ENCODE data around the gene MAS1L. TPM values are rescaled to one million over a fixed set of nuclear protein-coding genes. Genes with fewer than 3 reads are reported as not detected.

MAS1L gene
- total RNA-seq, 1 experiment from 2014 or later, result not detected

DNA sequence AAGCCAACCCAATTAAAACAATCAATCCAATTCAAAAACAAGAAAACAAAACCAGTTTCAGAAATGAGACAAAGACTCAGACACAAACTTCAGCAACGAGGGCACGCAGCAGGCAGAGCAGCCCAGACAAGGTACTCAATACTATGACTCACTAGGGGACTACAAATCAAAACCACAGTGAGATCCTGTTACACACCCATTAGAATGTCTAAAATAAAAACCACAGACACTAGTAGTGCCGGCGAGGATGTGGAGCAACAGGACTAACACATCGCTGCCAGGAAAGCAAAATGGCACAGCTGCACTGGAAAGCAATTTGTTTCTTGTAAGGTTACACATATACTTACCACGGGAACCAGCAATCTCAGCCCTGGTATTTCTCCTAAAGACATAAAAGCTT is 28.4 kb upstream of the MAS1L start:
- H4K5ac ChIP-seq (ENCODE audit: insufficient read length, low read depth, low read length), result no peak overlapping the region
- Mint-ChIP-seq H3K4me3 (no peak overlapping the region), H3K9me3 (peaks cover 0 to 5% of the 10 kb centered on the region in 2 experiments; a peak in 3 of 5 replicates), H3K36me3 (ENCODE audit: insufficient read depth in 1 of 3, low read depth in 3 of 3) (peaks cover 0 to 2% (median 0%) of the 10 kb centered on the region in 3 experiments; a peak in 3 of 7 replicates), H3K4me1 (0 out of 4 replicates have a peak, but pooled peaks cover 0 to 2% of the 10 kb centered on the region in 2 experiments), H3K27me3 (ENCODE audit: low read depth) (peaks cover 2% of the 10 kb centered on the region), H3K27ac (no peak overlapping the region)
- no peak overlapping the region for H3K56ac ChIP-seq (ENCODE audit: insufficient read length, low read depth, low read length)
- no peak overlapping the region for H2BK15ac ChIP-seq (ENCODE audit: low read depth, low read length)
- H2BK12ac ChIP-seq (ENCODE audit: insufficient read length, low read depth, low read length), result no peak overlapping the region
- no peak overlapping the region for H3K4ac ChIP-seq (ENCODE audit: low read depth, low read length)
- H3K27ac ChIP-seq (ENCODE audit: insufficient read length, low read depth, low read length), result no peak overlapping the region
- H2BK120ac ChIP-seq (ENCODE audit: low read depth, low read length, poor library complexity, severe bottlenecking), result no peak overlapping the region
- WGBS (ENCODE audit: extremely low coverage, insufficient read length, low lambda C conversion rate), result no CpG with 5 or more reads among the region's 6 CpGs
- TF ChIP-seq, protein P1, sequence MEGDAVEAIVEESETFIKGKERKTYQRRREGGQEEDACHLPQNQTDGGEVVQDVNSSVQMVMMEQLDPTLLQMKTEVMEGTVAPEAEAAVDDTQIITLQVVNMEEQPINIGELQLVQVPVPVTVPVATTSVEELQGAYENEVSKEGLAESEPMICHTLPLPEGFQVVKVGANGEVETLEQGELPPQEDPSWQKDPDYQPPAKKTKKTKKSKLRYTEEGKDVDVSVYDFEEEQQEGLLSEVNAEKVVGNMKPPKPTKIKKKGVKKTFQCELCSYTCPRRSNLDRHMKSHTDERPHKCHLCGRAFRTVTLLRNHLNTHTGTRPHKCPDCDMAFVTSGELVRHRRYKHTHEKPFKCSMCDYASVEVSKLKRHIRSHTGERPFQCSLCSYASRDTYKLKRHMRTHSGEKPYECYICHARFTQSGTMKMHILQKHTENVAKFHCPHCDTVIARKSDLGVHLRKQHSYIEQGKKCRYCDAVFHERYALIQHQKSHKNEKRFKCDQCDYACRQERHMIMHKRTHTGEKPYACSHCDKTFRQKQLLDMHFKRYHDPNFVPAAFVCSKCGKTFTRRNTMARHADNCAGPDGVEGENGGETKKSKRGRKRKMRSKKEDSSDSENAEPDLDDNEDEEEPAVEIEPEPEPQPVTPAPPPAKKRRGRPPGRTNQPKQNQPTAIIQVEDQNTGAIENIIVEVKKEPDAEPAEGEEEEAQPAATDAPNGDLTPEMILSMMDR (conservative IDR thresholded peaks at IDR 0.05), result no peak
- no peaks in the 10 kb centered on the region for H3K79me1 ChIP-seq (ENCODE audit: insufficient read depth, low read depth, low read length, poor library complexity, severe bottlenecking)
- H2BK5ac ChIP-seq (ENCODE audit: insufficient read length, low read length), result no peak overlapping the region
- H3K4me2 ChIP-seq (ENCODE audit: insufficient read depth, insufficient read length, low read length), result no peak overlapping the region
- H3K27me3 ChIP-seq (ENCODE audit: insufficient read depth, low read length), result no peaks in the 10 kb centered on the region
- H4K20me1 ChIP-seq (ENCODE audit: control insufficient read depth, insufficient read depth, insufficient read length), result no peaks in the 10 kb centered on the region
- H4K91ac ChIP-seq (ENCODE audit: insufficient read length, low read depth, low read length), result no peak overlapping the region
- no peak overlapping the region for H2AFZ ChIP-seq (ENCODE audit: low read length)
- H3T11ph ChIP-seq (ENCODE audit: low read length), result no peak overlapping the region
- H3K79me2 ChIP-seq (ENCODE audit: insufficient read depth, low read length), result no peaks in the 10 kb centered on the region
- no peaks in the 10 kb centered on the region for H3K23me2 ChIP-seq (ENCODE audit: insufficient read length, low read depth, low read length, poor library complexity, severe bottlenecking)
- H2AK5ac ChIP-seq (ENCODE audit: insufficient read length, low read length), result no peak overlapping the region
- H3K4me1 ChIP-seq (ENCODE audit: insufficient read depth, low read length), result no peaks in the 10 kb centered on the region
- H3K23ac ChIP-seq (ENCODE audit: insufficient read length, low read depth, low read length), result no peak overlapping the region
- no peak for DNase-seq
- no peak overlapping the region for H3K9ac ChIP-seq (ENCODE audit: extremely low read depth, insufficient read length, low read length)
- H3K9me3 ChIP-seq (ENCODE audit: control insufficient read depth, low read depth, low read length), result no peaks in the 10 kb centered on the region
- H2BK20ac ChIP-seq (ENCODE audit: low read depth, low read length, poor library complexity, severe bottlenecking), result no peak overlapping the region
- no peak overlapping the region for H3K14ac ChIP-seq (ENCODE audit: insufficient read depth, low read length)
- H3K18ac ChIP-seq (ENCODE audit: insufficient read length, low read depth, low read length), result no peak overlapping the region
- no peak overlapping the region for H4K8ac ChIP-seq (replicated peaks; ENCODE audit: insufficient read length, low read depth, low read length)
